HK-2 (cell line): ENCODE data around the gene OGFOD3.
A peak's percentile ranks its signal among the peaks of the same experiment; 100 is the strongest.
"Not testable (repeated sequence)": the region's sequence is repeated elsewhere in the genome, so short reads cannot be mapped to it uniquely, and the experiment has no call there.

Experiments used
- DNase-seq: peaks from one replicate; pipeline ENCODE4 v3.0.0-alpha.2; 2018; ENCODE audit not compliant: unreplicated experiment

Gene OGFOD3

DNA sequence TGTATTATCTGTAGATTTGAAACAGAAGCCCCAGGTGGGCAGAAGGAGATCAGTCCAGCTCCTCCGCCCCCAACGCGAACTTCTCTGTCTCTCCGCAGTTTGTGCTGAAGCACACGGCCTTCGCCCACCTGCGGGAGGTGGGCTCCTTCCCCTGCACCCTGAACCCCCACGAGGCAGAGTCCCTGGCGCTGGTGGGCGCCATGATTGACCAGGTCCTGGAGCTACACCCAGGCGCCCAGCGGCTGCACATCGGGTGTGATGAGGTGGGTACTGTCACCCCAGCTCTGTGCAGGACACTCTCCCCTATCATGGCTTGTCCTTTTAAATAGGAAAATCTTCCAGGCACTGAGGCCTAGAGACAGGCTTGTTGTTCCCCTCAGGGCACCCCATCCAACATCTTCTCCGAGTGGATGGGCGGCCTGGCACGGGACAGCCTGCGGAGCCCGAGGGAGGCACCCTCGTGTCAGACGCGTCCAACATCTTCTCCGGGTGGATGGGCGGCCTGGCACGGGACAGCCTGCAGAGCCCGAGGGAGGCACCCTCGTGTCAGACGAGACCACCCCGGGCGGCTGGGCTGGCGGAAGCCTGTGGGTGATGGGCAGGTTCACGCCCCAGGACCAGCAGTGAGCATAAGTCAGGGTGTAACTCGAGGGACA lies 15.3 kb upstream of the OGFOD3 start:
- DNase-seq: no peak

DNA sequence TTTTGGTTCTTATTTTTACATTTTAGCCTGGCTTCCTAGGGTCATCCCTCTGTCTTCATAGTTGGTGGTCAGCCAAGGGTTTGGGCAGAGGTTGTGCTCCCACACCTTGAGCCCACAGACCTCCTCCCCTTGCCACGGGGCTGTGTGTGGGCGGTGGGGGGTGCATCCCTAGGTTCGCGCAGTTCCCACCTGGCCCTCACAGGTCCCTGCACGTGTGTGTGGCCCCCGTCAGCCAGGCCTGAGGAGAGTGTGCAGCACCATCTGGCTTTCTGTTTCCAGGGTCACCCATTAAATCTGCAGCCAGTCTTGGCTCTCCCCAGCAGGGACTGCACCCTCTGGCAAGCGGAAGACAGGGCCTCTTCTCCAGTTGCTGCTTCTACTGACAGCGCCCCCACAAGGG lies 13.6 kb upstream of the OGFOD3 start:
- DNase-seq: no peak

- no peak for DNase-seq
Observed at GRCh38 chr17:82429824-82430223, 11.4 kb upstream of the OGFOD3 start.

DNA sequence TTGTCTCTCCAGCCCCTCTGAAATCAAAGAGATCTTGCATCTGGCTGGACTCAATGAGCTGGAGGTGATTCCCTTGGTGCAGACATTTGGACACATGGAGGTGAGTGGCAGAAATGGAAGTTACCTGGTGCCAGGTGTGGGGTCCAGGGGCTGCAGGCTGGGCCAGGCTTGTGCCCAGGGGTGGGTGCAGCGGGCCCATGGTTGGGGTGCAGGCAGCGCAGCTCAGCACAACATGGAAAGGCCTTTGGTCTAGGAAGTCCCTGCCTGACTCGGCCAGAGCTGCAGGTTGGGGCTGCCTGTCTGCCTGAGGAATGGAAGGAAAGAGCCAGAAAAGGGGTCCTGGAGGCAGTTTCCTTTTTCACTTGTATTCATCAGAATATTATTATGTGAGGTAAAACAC lies 10.2 kb upstream of the OGFOD3 start:
- DNase-seq: no peak

GRCh38 chr17:82424863-82425159 lies 6.4 kb upstream of the OGFOD3 start:
- no peak for DNase-seq

DNA sequence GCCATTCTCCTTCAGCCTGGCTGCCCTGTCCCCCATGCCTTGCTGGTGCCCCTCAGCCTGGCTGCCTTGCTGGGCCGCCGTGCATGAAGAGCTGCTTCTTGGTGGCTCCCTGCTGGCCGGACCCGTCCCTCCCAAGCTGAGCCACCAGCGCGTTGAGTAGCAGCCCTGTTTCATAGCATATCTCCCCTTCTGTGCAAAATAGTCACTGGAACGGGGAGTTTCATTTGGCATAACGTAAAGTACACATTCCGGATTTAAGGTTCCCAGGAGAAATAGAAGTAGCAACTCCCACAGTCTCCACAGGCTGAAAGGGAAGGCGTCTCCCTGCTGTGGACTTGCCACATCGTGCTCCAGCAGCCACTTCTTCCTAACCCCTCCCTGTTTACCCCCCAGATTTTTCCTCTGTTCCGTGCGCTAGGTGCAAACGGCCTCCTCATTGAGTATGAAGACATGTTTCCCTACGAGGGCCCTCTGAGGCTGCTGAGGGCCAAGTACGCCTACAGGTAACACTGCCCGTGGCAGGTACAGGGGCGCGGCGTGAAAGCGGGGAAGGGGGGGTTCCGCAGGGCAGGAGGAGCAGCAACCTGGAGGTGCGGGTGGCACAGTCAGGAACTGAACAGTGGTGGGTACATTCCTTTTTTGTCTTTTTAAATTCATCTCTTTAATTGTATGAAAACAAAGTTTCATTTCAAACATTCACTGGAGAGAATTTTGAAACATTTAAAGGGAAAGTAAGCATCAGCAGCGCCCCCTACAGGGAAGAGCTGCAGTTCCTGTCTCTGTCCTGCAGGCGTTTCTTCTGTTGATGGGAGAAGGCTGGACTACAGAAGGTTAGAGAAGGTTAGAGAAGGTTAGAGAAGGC lies 5.8 kb upstream of the OGFOD3 start:
- DNase-seq: no peak

GRCh38 chr17:82419540-82419939 lies 1.2 kb upstream of the OGFOD3 start:
- no peak for DNase-seq

GRCh38 chr17:82416771-82417170 lies 1.6 kb downstream of the OGFOD3 start:
- DNase-seq: no peak

GRCh38 chr17:82416264-82416663 lies 2.1 kb downstream of the OGFOD3 start:
- DNase-seq: no peak

DNA sequence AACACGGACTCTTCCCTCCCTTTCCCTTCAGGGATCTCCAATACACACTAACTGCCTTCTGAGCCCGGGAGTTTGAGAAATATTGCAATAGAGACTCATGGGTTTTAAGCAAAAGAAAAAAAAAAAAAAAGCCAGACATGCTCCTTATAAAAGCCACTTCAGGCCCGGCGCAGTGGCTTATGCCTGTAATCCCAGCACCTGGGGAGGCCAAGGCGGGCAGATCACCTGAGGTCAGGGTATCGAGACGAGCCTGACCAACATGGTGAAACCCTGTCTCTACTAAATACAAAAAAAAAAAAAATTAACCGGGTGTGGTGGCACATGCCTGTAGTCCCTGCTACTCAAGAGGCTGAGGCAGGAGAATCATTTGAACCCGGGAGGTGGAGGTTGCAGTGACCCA lies 2.6 kb downstream of the OGFOD3 start:
- DNase-seq: no peak

DNA sequence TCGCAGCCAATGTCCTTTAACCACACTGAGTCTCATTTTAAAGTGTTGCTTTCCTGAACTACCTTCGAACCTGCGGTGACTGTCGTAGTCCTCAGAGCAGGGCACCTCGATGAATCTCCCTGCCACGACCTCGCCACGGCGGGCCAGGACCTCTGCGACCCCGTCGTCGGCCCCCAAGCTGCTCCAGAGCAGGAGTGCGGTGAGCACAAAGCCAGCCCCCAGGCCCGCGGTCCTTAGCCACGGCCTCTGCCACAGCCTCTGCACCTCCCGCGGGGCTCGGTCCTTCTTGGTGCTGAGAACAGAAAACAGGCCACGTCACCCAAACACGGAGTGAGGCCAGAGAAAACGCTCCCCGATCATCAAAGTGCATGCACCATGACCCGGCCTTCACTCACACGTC lies 3.0 kb downstream of the OGFOD3 start:
- DNase-seq: no peak

DNA sequence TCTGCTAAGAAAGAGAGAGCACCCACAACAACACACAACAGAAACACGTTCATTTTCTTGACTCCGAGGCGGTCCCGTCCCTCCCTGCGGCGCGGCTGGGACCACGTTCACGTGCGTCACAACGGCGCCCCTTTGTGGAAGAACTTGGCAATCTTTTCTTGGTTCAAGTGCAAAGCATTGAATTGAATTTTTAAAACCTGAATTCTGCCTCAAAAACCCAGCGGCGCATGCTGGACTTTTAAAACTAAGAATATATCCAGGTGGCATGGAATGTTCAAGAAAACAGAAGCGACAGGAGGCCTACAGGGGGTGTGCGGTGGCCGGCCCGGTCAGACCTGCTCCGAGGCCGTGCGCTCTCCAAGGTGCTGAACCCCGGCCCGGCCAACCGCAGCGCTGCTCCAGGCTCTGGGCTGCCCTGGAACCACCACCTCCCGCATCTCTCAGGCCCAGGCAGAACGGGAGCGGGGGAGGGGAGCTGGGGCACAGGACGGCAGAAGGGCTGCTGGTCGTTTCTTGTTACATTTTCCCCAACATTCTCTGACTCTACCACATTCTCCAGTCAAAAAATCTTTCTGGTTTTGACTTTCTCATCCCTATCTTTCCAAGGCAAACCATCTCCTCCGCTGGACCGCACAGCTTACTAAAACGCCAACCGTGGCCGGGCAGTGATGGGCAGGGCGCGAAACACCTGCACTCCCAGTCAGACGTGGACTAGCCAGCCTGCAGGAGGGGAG lies 3.7 kb downstream of the OGFOD3 start:
- DNase-seq: peak; percentile 44

GRCh38 chr17:82412535-82413520 lies 5.6 kb downstream of the OGFOD3 start:
- DNase-seq: no peak

DNA sequence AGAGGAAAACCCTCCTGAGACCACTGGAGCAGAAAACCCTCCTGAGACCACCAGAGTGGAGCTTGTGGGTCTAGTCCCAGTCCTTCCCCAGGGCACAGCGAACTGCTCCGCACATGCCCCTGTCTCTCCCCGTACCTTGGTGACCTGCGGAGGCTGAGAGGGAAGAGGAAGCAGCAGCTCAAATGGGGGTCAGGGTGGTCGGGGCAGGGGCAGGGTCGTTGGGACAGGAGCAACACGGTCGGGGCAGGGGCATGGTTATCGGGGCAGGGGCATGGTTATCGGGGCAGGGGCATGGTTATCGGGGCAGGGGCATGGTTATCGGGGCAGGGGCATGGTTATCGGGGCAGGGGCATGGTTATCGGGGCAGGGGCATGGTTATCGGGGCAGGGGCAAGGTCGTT lies 6.3 kb downstream of the OGFOD3 start:
- not testable (repeated sequence) for DNase-seq

DNA sequence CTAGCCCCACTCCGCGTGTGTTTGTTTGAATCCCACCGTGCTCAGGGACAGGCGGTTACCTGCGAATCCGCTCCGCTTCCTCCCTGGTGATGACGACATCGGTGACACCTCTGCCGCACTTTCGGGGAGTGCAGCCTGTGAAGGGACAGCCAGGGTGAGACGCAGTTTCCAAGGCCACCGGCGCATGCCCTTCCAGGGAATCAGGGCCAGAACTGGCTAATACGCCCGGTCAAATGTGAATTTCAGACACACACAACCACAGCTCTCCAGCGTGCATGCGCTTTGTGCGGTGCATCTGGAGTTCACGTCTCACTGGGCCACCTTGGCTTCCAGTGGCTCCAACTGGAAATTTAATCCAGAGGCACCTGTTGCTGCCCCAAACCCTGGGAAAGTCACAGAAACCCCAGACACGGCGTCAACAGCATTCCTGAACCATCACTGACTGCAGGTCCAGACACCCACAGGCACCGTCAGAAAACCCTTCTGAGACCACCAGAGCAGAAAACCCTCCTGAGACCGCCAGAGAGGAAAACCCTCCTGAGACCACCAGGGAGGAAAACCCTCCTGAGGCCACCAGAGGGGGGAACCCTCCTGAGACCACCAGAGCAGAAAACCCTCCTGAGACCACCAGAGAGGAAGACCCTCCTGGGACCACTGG lies 6.9 kb downstream of the OGFOD3 start:
- no peak for DNase-seq

GRCh38 chr17:82410014-82410716 lies 8.2 kb downstream of the OGFOD3 start:
- no peak for DNase-seq

DNA sequence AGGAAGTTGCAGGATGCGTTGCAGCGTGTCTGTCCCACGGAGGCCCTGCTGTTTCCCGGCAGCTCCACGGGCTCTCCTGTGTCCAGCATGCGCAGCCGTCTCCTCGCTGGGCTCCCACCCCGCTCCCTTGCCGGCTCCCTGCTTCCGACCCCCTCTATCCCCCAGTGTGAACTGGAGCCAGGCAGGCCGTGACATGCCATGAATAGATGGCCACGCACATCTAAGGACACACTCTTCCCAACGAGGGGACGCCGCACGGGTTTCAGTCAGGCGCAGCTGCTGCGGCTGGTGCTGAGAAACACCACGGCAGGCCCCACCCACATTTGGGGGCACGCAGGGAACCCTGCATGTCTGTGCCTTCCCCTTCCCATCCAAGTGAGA lies 9.5 kb downstream of the OGFOD3 start:
- no peak for DNase-seq

- no peak for DNase-seq
Observed at GRCh38 chr17:82408288-82408937, 10.0 kb downstream of the OGFOD3 start.

- peak; percentile 63 for DNase-seq
Observed at GRCh38 chr17:82407255-82407654, 11.1 kb downstream of the OGFOD3 start.

DNA sequence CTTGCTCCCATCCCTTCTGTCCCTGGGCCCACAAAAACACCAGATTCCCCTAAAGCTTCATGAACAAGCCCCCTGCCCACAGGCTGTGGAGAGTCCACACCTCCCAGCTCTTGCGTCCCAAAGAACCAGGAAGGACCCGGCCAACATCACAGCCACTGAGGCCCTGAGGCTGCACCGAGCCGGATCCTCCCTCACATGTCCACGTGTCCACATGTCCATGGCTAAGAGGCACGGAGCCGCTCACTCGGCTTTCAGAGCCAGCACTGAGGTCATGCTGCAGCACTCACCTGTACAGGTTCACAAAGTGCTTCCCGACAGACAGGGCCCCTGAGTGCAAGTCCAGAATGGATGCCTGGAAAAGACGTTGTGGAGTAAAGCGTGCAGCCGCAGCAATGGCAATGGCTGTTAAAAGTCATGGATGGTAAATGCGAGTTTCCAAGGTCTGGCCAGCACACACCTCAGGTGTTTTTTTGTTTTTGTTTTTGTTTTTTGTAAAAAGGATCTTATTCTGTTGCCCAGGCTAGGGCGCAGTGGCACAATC lies 12.2 kb downstream of the OGFOD3 start:
- DNase-seq: no peak
